NCI-H345 (cell line): Measurements from ENCODE around the gene STK32A.

Experiments
- DNase-seq: peaks from one replicate; lab custom pipeline; 2025; lab: John Stamatoyannopoulos, UW

STK32A gene

DNA sequence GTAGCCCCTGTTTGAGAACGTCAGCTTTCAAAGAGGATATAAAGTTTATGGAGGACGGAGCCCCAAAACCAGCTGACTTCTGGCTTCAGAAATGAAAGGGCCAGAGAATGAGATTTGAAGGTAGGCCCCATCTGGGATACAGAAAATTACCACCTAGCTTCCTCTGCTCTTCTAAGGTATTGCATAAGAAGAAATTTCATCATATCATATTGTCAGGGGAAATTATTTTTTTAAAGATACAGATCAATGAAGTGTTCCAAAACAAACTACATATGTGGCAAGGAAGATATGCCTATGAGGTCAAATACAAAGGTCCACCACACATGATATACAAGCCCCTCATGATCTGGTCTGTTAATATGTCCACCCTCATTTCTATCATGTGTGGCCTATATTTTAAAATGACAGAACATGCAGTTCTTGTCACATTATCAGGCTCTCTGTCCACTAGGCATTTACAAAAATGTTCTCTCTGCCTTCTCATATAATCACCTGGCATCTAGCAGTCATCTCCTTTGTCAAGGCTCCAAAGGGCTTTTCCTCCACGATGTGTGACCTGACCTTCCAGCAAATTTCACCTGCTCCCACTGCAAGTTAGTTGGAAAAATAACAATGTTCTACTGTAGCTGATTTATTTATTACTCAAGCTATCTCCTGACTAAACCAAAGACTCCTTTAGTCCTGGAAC lies 192.0 kb downstream of the STK32A start:
- no peak for DNase-seq

DNA sequence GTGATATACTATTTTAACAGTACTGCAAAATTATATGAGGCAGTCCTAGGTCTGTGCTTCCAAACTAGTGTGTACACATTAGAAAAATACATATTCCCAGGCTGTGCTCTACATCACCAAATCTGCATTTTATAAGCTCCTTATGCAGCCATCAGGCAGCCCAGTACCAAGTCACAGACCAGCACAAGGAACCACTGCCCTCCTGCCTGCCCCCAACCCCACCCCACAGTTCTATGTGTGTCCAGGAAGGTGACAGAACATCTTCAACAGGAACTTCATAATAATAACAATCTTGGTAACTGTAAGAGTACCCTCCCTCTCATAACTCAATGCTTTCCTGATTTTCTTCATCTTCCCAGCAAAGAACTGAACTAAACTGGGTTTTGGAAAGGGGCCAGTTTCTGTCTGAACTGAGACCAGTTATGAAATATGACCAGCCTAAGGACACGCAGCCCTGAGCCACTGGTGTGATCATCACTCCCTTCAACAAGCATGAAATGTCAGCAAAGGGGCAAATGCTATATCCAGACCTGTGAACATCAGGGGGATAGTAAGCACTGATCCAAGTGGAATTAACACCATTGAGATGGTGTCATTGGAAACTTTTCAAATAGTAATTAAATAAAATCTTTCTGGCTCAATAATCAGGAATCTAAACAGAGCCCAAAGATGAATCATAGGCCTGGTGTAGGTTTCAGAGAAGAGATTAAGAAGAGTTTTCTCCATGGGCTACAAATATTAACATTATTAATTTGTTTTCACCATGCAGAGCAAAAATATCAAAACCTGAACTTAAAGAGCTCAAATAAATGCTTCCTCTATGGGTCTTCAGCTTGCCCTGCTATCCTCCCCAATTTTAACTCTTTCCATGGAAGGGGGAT lies 192.9 kb downstream of the STK32A start:
- DNase-seq, result no peak

DNA sequence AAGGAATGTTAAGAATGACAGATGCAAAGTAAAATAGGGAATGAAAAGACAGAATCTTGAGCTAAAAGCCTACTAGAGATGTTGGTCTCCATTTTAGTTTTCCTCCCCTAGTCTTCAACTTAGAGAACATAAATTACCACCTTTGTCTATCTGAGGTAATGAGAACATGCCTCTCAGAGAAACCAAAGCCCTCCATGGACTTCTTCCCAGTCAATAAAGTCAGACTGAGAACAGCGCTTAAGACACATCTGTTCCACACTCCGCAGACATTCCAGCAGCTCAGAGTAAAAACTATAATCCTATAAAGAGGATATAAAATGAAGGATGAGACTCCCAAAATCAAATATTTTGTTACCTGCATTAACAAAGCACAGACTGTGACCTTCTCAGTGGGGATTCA lies 195.8 kb downstream of the STK32A start:
- DNase-seq, result no peak

DNA sequence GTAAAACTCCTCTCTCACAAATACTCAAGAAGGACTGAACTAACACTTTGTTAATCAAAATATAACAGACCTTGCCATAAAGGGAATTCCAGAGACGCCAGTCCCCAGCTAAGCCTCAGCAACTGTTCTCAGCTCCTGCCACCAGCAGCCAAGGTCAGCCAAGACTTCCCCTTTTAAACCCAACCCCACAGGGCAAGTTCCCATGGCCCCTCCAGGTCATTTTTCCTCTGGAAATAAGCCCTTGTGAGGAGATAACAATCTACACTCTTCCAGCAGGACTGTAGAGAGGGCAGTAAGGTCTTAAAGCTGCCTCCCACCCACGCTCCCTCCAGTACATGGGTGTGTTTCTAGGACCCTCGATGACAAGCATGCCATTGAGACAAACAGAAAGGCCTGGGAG lies 196.8 kb downstream of the STK32A start:
- DNase-seq, result no peak

DNA sequence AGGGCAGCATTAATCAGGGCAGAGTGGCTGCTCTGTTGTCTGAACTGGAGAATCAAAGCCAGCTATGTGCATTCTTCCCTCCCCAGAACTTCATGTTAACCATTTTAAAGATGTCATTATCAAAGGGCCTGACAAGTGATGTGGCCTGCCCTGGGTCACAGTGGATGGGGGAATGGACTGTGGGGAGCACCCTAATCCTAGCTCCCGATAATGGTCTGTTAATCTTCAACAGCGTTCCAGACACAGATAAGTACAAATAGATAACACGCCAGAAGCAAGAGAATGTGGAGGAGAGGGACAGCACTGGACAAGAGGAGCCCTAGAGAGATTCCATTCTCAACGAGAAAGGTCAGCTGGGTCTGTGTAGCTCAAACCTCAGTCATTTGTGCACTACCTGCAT lies 197.5 kb downstream of the STK32A start:
- no peak for DNase-seq

DNA sequence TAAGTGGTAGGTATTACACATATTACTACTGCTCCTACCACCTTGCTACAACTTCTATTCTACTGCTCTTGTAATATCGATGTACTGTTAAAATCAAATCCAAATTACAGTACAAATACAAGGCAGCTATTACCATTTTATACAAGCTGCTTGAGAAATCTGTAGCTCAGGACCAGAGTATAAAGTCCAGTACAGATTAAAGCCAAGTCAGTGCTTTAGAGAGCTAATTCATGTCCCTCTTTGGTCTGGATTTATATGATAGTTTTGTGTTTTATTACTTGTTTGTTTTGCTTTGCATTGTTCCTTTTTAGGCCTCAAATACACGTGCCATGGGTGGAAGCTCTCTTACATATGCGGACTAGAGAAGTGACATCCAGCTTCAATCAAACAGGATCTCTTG lies 199.2 kb downstream of the STK32A start:
- no peak for DNase-seq

DNA sequence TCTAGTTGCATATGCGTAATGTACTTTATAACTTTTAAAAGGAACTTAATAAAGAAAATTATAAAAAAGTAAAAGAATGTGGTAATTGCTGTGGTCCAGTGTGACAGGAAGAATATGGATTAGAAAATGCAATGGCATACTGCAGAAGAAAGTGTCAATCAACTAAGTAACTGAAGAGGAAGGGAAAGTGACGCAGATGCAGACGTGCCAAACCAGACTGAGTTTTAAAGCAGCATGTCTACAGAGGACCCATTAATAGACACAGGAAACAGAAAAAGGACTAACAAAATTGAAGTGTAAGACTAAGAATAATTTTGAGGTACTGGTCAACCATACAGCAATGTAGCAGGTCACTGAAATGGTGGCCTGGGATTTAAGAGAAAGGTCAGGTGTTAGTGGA lies 201.8 kb downstream of the STK32A start:
- DNase-seq, result no peak

DNA sequence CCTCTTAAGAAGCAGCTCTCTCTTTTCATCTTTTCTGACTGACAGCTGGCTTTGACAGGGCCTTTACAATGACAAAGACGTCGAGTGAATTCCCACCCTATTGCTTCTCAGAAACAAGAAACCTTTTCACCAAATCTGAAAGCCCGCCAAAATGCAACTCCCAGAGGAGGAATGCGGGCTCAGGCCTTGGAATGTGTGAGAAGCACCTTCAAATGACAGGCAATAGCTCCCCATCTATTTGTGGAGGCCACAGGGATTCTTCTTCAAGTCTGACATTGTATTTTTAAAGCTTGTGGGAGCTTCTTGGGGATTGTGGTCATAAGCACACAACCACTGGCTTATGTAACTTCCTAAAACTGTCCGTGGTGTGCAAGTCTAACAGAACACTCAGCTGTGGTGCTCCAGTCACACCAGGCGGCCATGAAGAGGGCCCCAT lies 202.4 kb downstream of the STK32A start:
- no peak for DNase-seq
